NK-92 (cell line): ENCODE results near the gene BACE1.
"Not testable (repeated sequence)": the region's sequence is repeated elsewhere in the genome, so short reads cannot be mapped to it uniquely, and the experiment has no call there.

Source experiments
- DNase-seq: peaks from one replicate; lab custom pipeline; 2025; ENCODE audit not compliant: unreplicated experiment; lab: John Stamatoyannopoulos, UW

BACE1 gene

DNA sequence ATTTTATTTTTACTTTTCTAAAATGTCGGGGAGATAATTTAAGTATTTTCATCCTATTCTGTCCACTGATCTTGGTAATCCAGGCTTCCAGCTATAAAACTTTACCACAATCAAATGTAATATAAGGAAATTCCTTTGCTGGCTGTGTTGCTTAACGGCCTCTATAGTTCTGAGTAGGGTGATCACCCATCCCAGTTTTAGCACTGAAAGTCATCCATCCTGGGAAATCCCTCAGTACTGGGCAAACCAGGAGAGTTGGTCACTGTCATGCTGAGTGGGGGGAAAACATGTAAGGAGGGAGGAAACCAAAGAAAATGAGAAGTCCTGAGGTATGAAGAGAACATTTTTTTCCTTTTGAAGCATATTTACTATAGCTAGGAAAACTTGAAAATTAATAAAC lies 37.7 kb downstream of the BACE1 start:
- no peak for DNase-seq

GRCh38 chr11:117273550-117274289 lies 42.3 kb downstream of the BACE1 start:
- DNase-seq = no peak

- DNase-seq = not testable (repeated sequence)
These were observed 43.9 kb downstream of the BACE1 start for GRCh38 chr11:117272175-117272574.

DNA sequence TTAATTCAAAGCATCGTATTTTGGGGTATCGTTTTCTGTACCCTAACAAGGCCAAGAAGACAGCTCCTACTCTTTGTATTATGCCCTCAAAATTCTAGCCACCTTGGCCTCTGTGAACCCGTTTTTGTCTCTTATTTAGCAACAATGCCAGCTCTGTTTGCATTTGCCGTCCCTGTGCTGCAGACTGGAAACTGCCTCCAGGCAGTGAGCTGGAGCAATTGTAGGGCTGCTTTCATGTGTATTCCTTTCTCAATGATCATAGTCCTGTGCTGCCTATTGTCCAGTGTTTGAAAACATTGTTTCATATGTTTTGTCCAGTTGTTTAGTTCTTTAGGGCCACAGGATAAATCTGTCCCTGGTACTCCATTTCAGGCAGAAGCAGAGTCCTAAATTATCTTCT lies 44.8 kb downstream of the BACE1 start:
- no peak for DNase-seq

GRCh38 chr11:117269856-117270255 lies 46.2 kb downstream of the BACE1 start:
- no peak for DNase-seq

DNA sequence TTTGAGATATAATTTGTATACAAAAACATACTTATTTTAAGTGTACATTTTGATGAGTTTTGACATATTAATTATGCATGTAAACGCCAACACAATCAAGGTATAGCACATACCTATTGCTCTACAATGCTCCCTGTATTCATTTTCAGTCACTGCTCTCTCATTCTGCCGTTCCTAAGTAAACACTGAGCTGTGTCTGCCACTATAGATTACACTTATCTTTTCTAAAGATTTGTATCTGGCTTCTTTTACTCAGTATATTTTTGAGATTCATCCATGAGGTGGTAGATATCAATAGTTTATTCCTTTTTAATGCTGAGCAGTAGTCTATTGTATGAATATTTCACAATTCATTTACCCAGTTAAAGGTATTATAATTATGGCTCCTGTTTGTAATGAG lies 50.3 kb downstream of the BACE1 start:
- DNase-seq = no peak

DNA sequence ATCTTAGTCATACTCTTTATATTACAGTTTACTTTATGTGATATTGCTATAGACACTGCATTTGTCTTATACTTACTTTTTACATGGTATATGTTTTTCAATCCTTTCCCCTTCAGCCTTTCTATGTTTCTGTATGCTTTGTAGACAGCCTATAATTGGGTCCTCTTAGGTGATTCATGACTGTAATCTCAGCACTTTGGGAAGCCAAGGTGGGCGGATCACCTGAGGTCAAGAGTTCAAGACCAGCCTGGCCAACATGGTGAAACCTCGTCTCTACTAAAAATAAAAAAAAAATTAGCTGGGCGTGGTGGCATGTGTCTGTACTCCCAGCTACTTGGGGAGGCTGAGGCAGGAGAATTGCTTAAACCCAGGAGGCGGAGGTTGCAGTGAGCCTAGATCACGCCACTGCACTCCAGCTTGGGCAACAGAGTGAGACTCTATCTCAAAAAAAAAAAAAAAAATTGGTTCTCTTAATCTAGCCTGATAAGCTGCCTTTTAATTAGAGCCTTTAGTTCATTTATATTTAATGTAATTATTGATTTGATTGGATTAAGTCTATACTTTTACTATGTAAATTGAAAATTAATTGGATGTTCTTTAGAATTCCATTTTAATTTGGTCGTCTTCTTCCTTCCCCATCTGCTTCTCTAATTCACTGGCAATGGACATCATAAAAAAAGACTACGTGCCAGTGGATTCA lies 51.3 kb downstream of the BACE1 start:
- not testable (repeated sequence) for DNase-seq

DNA sequence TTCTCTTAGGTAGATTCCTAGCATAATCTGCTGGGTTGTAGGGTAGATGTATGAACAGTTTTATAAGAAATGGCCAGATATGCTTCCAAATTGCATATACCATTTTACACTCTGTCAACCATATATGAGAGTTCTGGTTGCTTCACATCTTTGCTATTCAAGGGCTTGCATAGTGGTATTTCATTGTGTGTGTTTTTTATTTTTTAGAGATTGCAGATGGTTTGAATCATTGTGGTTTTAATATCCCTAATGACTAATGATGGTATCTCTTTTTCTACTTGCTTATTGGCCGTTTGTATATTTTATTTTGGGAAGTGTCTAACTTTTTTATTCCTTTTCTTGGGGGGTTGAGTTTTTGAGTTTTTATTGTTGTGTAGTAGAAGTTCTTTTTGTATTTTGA lies 56.6 kb downstream of the BACE1 start:
- DNase-seq = no peak

GRCh38 chr11:117258576-117258975 lies 57.5 kb downstream of the BACE1 start:
- DNase-seq = no peak

GRCh38 chr11:117256573-117256972 lies 59.5 kb downstream of the BACE1 start:
- DNase-seq = no peak

DNA sequence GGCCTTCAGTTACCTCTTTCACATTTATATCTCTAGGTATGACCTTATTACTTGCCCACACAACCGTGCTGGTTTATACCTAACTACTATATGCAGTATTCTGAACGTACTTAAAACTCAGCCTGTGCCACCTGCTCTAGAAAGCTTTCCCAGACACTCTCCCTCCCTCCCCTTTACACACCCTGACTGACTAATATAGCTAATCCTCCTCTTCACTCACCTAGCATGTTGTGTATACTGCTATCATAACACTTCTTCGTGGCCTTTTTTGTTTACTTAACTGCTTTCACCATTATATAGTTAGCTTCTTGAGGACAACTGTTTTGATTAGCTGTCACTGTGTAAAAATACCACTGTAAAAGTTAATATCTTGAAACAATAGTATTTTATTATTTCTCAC lies 60.1 kb downstream of the BACE1 start:
- DNase-seq = no peak

GRCh38 chr11:117251506-117251905 lies 64.5 kb downstream of the BACE1 start:
- no peak for DNase-seq

DNA sequence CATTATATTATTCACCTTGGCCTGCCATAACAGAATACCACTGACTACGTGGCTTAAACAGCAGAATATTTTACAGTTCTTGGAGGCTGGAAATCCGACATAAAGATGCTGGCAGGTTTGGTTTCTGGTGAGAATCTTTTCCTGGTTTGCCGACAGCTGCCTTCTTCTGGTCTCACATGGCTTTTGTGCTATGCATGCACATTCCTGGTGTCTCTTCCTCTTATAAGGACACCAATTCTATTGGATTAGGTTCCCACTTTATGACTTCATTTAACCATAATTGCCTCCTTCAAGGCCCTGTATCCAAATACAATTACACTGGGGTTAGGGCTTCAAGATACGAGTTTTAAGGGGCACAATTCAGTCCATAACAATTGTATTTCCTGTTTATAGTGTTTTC lies 66.5 kb downstream of the BACE1 start:
- no peak for DNase-seq

- DNase-seq = no peak
These were observed 67.7 kb downstream of the BACE1 start for GRCh38 chr11:117248341-117248740.

- no peak for DNase-seq
These were observed 76.8 kb downstream of the BACE1 start for GRCh38 chr11:117239295-117239694.

GRCh38 chr11:117238221-117238620 lies 77.8 kb downstream of the BACE1 start:
- no peak for DNase-seq
